HG03097 (cell line): ENCODE results near the gene PILRA.
"Not testable (repeated sequence)": the region's sequence is repeated elsewhere in the genome, so short reads cannot be mapped to it uniquely, and the experiment has no call there.

Source experiments
- ATAC-seq: cut with Tn5 transposase; IDR thresholded peaks from one replicate; pipeline ENCODE4 v1.9.1; 2021; ENCODE audit not compliant: unreplicated experiment, low FRiP score

PILRA gene

GRCh38 chr7:100373261-100373831 lies at the start of gene PILRA:
Gene PILRA (plus strand): TSS chr7:100373487. CDS start chr7:100373657, 170 bp downstream.
- ATAC-seq: no peak

- not testable (repeated sequence) for ATAC-seq
Observed at GRCh38 chr7:100324194-100324593, 49.1 kb upstream of the PILRA start.

DNA sequence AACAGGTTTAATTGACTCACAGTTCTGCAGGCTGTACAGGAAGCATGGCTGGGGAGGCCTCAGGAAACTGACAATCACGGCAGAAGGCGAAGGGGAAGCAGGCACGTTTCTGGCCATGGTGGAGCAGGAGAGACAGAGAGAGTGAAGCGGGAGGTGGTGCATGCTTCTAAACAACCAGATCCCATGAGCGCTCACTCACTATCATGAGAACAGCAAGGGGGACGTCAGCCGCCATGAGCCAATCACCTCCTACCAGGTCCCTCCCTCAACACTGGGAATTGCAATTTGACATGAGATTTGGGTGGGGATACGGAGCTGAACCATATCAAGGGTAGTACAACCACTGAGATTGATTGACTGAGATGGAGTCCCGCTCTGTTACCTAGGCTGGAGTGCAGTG lies 47.6 kb upstream of the PILRA start:
- not testable (repeated sequence) for ATAC-seq

DNA sequence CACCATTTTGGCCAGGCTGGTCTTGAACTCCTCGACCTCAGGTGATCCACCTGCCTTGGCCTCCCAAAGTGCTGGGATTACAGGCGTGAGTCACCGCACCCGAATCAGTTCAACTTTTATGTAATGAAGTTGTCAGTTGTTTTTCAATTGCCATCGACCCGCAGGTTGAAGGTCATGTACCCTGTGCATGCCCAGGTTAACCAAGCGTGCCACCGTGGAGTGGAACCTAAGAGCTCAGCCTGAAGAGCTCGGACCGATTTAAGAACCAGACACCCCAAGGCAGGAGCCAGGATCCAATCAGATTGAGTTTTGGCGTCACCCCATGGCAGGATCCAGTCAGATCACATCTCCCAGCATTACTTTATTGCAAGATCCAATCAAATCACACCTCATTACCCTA lies 46.4 kb upstream of the PILRA start:
- not testable (repeated sequence) for ATAC-seq

DNA sequence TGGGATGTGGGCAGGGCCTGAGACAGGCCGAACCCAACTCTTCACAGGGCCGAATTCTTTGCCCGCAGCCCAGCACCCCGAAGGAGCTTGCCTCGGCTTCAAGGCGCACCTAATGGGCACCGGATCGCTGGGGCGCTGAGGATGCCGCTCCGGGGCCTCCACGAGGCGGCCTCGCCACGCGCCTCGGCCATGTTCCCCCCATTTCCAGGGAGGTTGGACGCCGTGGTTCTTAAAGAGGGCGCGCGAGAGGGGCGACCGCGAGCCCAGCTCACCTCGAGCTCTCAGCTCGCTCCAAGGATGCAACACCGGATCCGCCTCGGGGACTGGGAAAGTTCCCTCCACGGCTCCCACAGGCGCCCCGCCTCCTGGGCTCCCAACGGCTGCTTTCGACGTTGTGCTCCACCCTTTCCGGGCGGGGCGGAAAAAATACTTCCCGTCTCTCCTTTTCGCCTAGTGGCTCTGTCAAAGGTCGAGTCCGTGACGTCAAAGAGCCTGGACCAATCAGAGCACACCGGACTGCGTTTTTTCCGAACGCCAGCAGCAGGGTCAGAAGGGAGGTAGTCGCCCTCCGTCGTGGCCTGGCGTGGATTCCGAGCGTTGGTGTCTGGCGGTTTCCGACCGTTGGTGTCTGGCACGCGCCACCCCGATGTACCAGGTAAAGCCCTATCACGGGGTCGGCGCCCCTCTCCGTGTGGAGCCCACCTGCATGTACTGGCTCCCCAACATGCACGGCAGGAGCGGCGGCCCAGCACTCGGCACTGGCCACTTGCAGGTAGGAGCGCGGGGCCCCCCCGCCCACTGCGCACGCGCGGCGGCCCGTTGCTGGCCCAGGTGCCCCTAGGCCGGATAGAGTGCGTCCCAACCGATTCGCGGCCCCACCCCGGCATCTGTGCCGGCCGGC lies 37.5 kb upstream of the PILRA start:
- ATAC-seq: peak; percentile 97

GRCh38 chr7:100338083-100338696 lies 35.1 kb upstream of the PILRA start:
- not testable (repeated sequence) for ATAC-seq

GRCh38 chr7:100341286-100341685 lies 32.0 kb upstream of the PILRA start:
- not testable (repeated sequence) for ATAC-seq

GRCh38 chr7:100342765-100343164 lies 30.5 kb upstream of the PILRA start:
- ATAC-seq: no peak

DNA sequence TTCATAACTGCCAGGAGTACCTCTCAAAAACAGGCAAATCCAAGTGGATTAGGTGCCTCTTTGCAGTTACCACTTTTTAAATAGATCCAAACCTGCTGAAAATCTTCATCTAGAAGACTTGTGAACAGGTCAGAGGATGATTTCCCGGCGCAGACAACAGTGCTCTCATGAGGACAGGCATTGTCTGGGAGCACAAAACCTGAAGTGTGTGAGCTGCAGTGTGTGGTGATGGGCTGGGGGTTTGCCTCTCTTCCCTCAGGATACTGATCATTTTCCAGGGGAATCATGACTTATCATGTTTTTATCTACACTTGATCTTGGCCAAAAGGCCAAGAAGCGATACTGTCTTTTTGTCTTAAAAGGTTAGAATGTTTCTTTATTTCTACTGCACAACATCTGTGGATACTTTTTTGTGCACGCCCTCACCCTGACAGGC lies 29.1 kb upstream of the PILRA start:
- peak; percentile 10 for ATAC-seq

GRCh38 chr7:100344560-100345287 lies 28.6 kb upstream of the PILRA start:
- peak; percentile 59 for ATAC-seq

DNA sequence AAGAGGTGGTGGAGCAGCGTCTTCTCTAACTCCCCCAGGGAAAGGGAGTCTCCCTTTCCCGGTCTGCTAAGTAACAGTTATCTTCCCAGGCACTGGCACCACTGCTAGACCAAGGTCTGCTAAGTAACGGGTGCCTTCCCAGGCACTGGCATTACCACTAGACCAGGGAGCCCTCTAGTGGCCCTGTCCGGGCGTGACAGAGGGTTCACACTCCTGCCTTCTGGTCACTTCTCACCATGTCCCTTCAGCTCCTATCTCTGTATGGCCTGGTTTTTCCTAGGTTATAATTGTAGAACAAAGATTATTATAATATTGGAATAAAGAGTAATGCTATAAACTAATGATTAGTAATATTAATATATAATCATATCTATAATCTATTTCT lies 28.0 kb upstream of the PILRA start:
- peak; percentile 20 for ATAC-seq

GRCh38 chr7:100346921-100347320 lies 26.4 kb upstream of the PILRA start:
- ATAC-seq: no peak

- no peak for ATAC-seq
Observed at GRCh38 chr7:100348805-100349204, 24.5 kb upstream of the PILRA start.

DNA sequence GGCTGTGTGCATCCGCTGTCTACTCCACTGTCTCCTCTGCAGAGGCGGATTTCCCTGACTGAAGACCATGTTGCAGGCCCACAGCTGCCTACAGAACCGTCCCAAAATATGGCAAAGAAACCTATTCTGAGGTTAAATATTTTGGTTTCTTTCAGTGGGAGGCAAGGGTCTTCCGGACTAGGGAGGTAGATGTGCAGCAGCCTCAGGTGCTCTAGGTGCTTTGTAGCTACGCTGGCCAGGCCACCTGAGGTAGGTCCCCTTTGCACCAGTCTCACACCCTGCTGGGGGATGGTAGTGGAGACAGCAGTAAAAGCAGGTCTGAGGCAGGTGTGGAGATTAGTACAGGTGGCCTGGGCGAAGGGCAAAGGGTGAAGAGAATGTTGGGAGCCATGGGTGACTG lies 23.5 kb upstream of the PILRA start:
- no peak for ATAC-seq

DNA sequence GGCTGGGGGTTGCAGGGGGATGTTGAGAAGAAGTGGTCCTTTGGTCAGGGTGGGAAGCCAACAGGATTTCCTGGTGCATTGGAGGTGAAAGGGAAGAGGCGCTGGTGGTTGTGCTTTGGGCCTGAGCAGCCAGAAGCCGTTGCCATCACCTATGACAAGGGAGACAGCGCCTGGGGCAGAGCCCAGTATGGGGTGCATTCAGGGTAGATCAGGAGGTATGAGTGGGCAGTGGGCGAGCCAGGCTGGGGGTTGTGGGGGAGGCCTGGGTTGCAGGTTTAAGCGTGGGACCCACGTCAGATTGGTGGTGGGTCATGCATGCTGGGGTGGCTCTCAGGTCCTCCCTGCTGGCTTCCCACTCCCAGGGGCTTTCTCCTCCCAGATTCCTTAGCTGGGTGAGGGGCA lies 21.6 kb upstream of the PILRA start:
- no peak for ATAC-seq

DNA sequence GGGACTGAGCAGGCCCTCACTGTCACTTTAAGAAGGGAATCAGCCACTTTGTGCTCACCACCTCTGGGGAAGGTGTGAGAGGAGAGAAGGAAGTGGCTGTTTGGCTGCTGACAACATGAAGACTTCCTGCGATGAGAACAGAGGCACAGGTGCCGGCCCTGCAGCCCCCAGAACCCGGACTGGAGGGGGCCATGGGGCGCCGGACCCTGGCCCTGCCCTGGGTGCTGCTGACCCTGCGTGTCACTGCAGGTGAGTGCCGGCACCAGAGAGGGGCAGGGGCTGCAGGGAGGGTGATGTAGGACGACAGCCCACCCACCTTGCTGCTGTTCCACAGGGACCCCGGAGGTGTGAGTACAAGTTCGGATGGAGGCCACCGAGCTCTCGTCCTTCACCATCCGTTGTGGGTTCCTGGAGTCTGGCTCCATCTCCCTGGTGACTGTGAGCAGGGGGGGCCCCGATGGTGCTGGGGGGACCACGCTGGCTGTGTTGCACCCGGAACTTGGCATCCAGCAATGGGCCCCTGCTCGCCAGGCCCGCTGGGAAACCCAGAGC lies 21.0 kb upstream of the PILRA start:
- ATAC-seq: not testable (repeated sequence)

DNA sequence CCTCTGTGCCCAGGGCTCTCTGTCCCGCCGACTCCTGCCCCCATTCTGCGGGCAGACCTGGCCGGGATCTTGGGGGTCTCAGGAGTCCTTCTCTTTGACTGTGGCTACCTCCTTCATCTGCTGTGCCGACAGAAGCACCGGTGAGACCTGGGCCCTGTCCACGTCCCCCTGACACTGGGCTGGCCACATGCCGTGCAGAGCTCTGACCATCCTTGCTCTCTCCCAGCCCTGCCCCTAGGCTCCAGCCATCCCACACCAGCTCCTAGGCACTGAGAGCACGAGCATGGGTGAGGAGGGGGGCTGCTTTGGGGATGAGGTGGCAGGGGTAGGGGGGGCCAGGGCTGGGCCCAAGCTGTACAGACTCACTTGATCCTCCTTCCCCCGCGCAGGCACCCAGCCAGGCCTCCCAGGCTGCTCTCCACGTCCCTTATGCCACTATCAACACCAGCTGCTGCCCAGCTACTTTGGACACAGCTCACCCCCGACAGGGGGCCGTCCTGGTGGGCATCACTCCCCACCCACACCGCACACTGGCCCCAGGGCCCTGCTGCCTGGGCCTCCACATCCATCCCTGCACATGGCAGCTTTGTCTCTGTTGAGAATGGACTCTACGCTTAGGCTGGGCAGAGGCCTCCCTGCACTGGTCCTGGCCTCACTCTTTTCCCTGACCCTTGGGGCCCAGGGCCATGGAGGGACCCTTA lies 20.2 kb upstream of the PILRA start:
- no peak for ATAC-seq

GRCh38 chr7:100353685-100354330 lies 19.5 kb upstream of the PILRA start:
- no peak for ATAC-seq

DNA sequence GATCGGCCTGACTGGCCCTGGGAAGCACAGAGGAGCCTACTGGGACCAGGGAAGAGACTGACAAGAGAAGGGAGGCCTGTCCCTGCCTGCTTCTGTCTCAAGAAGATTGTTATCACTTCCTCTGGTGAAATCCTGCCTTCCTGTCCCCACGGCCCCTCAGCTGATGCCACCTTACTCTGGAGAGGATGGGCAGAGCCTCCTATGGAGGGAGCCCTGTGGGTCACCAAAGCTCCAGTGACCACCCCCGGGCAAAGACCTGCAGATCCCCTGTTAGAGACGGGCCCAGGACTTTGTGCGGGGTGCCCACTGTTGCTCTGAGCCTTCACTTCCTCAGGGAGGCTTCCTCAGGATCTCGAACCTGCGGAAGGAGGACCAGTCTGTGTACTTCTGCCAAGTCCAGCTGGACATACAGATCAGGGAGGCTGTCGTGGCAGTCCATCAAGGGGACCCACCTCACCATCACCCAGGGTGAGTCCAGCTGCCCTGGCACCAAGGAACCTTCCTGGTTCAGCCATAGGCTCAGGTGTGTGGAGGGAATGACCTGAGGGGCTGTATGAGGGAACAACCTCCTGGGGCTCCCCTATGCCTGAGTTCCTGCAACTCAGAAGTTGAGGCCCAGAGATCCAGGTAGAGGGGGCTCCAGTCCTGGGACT lies 16.7 kb upstream of the PILRA start:
- ATAC-seq: no peak
